K562 (cell line): ENCODE measurements around the gene STK11. TPM values are rescaled to one million over a fixed set of nuclear protein-coding genes. Genes with fewer than 3 reads are reported as not detected.

ENCODE experiments used
- CBX1 ChIP-seq: sonication (generic); IDR thresholded peaks from 2 replicates; pipeline ENCODE4 v1.6.1; 2016; ENCODE audit warnings: antibody characterized with exemption, low read depth, mild to moderate bottlenecking
- CBX5 ChIP-seq: IDR thresholded peaks from 2 replicates; pipeline ENCODE4 v1.6.1; 2014; ENCODE audit warnings: low read depth, borderline replicate concordance
- CHD1 ChIP-seq: fragments of 200-600 bp; sonication (generic); IDR thresholded peaks from one replicate; pipeline ENCODE4 v1.6.1; 2012; ENCODE audit warnings: mild to moderate bottlenecking, moderate library complexity, low read length, inconsistent platforms
- HDAC6 ChIP-seq: IDR thresholded peaks from 2 replicates; pipeline ENCODE4 v1.6.1; 2012; ENCODE audit warnings: low read depth, mild to moderate bottlenecking, control low read depth, inconsistent platforms, low read length, moderate library complexity
- HINFP ChIP-seq: fragments of 450-650 bp; conservative IDR thresholded peaks from 2 replicates; pipeline ENCODE4 v1.6.1; 2016; ENCODE audit warnings: missing genetic modification characterization, low read depth, mild to moderate bottlenecking, control low read depth, missing compliant biosample characterization
- HSF4 ChIP-seq: fragments of 250-450 bp; sonication (Bioruptor Pico); IDR thresholded peaks from 2 replicates; pipeline ENCODE4 v2.1.2; 2022; ENCODE audit warnings: mild to moderate bottlenecking, moderate library complexity, borderline replicate concordance
- IRF2 ChIP-seq: sonication (generic); formaldehyde crosslinking; IDR thresholded peaks from 2 replicates; pipeline ENCODE4 v1.8.1; 2022; ENCODE audit warnings: mild to moderate bottlenecking, missing genetic modification reagents
- MCM2 ChIP-seq: fragments of 450-650 bp; IDR thresholded peaks from 2 replicates; pipeline ENCODE4 v1.6.1; 2017; ENCODE audit warnings: low read depth, mild to moderate bottlenecking
- POLR2A ChIP-seq: fragments of 450-650 bp; conservative IDR thresholded peaks from 2 replicates; pipeline ENCODE4 v1.6.1; 2016
- PURB ChIP-seq: sonication (generic); formaldehyde crosslinking; IDR thresholded peaks from 2 replicates; pipeline ENCODE4 v1.9.0; 2021; ENCODE audit warnings: low read depth, mild to moderate bottlenecking, missing genetic modification reagents
- SMAD2 ChIP-seq: fragments of 150-350 bp; IDR thresholded peaks from 2 replicates; pipeline ENCODE4 v1.6.1; 2014; ENCODE audit warnings: low read depth, mild to moderate bottlenecking, low read length
- SRSF9 ChIP-seq: fragments of 200-400 bp; formaldehyde crosslinking; IDR thresholded peaks from 2 replicates; pipeline ENCODE4 v1.6.1; 2017; ENCODE audit warnings: low read depth, low read length, borderline replicate concordance
- TAF15 ChIP-seq: fragments of 200-400 bp; formaldehyde crosslinking; IDR thresholded peaks from 2 replicates; pipeline ENCODE4 v1.6.1; 2017; ENCODE audit warnings: mild to moderate bottlenecking, low read depth, low read length, moderate library complexity
- THRAP3 ChIP-seq: fragments of 450-650 bp; IDR thresholded peaks from 2 replicates; pipeline ENCODE4 v1.6.1; 2016; ENCODE audit warnings: mild to moderate bottlenecking, inconsistent platforms, borderline replicate concordance
- ZFP36 ChIP-seq: fragments of 150-350 bp; IDR thresholded peaks from 2 replicates; pipeline ENCODE4 v1.6.1; 2018; ENCODE audit warnings: low read length, low read depth; ENCODE audit not compliant: partially characterized antibody
- ZNF124 ChIP-seq: sonication (generic); formaldehyde crosslinking; IDR thresholded peaks from 2 replicates; pipeline ENCODE4 v1.8.1; 2022; ENCODE audit warnings: missing genetic modification reagents
- ZNF232 ChIP-seq: sonication (generic); formaldehyde crosslinking; IDR thresholded peaks from 2 replicates; pipeline ENCODE4 v1.8.0; 2022; ENCODE audit warnings: mild to moderate bottlenecking, missing genetic modification reagents
- ZNF239 ChIP-seq: fragments of 250-450 bp; sonication (Bioruptor Pico); IDR thresholded peaks from 2 replicates; pipeline ENCODE4 v1.4.0; 2020; ENCODE audit warnings: mild to moderate bottlenecking
- ZNF408 ChIP-seq: fragments of 250-450 bp; sonication (Bioruptor Pico); IDR thresholded peaks from 2 replicates; pipeline ENCODE4 v1.4.0; 2020; ENCODE audit warnings: low read depth, mild to moderate bottlenecking, moderate library complexity
- polyA plus RNA-seq, 8 experiments: library from polyadenylated mRNA; depleted of rRNA in 4 of 8; stranded (reverse) in 5 of 8; unstranded in 3 of 8; fragments of >200 nt; fragmentation: Nextera tagmentation in 2 of 8; fragmentation: Illumina TruSeq in 1 of 8; extraction: Ambion mirVana in 2 of 8; extraction: Trizol in 1 of 8; gene quantifications; 2 replicates each; pipeline versions ENCODE4 v1.2.1 to v1.2.3, GENCODE V29; 2011 to 2014; ENCODE audit warnings: inconsistent platforms in 1 of 8, missing spikeins in 1 of 8
- total RNA-seq, 7 experiments: library from RNA; depleted of rRNA in 6 of 7; stranded (reverse); fragments of >200 nt in 6 of 7; fragmentation: Illumina TruSeq in 2 of 7; extraction: Trizol in 2 of 7; gene quantifications; 2 replicates each; pipeline versions ENCODE4 v1.2.1 to v1.2.3, GENCODE V29; 2011 to 2021; ENCODE audit warnings: low replicate concordance in 1 of 7
- TF ChIP-seq, protein P1 (sequence below): sonication (generic); formaldehyde crosslinking; IDR thresholded peaks from 2 replicates; pipeline ENCODE4 v1.8.0; 2022; ENCODE audit warnings: missing genetic modification reagents, mild to moderate bottlenecking, borderline replicate concordance
- TF ChIP-seq, protein P2 (sequence below): fragments of 450-650 bp; IDR thresholded peaks from 2 replicates; pipeline ENCODE4 v1.7.1; 2018; ENCODE audit warnings: mild to moderate bottlenecking, low read depth; ENCODE audit not compliant: partially characterized antibody
- TF ChIP-seq, protein P3 (sequence below): sonication (generic); formaldehyde crosslinking; IDR thresholded peaks from 2 replicates; pipeline ENCODE4 v1.8.0; 2022; ENCODE audit warnings: mild to moderate bottlenecking, low read depth, missing genetic modification reagents

STK11 gene
- total and polyA plus RNA-seq, 9 of the 15 experiments (the other 6 are each of a cell fraction or from before 2014, with no cell fraction given) = 0.15 to 96.5 (median 31.7) TPM

DNA sequence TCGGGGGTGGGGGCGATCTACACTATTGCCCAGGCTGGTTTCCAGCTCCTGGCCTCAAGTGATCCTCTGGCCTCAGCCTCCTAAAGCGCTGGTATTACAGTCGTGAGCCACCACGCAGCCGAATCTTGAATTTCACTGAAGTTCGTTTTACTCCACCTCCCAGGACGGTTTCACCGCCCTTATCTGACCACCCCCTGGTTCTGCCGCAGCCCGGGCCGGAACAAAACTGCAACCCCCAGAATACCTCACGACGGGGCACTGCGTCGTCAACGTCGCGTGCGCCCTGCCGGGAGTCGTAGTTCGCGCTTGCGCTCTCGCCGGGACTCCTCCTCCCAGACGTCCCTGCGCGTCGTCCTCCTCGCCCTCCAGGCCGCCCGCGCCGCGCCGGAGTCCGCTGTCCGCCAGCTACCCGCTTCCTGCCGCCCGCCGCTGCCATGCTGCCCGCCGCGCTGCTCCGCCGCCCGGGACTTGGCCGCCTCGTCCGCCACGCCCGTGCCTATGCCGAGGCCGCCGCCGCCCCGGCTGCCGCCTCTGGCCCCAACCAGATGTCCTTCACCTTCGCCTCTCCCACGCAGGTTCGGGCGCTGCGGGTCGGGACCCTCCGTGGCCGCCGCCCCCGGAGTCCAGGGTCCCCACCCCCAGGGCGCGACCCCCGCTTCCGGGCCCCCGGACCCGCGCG, 36.0 kb downstream of the STK11 start, which contains the start of gene ATP5F1D (continued):
- TF ChIP-seq HINFP (tag) (no peak), CBX1 (no peak), SMAD2 (no peak), CHD1 (no peak), TAF15 (no peak), ZNF408 (CRISPR knock-in tag) (no peak), MCM2 (no peak), IRF2 (CRISPR knock-in tag) (no peak), CBX5 (no peak), ZNF239 (CRISPR knock-in tag) (no peak), ZFP36 (peak; percentile 61), HSF4 (CRISPR knock-in tag) (no peak), PURB (CRISPR knock-in tag) (no peak), HDAC6 (no peak), ZNF124 (no peak), POLR2A (no peak; the same call in 1 of the 2 replicates), ZNF232 (no peak), SRSF9 (no peak), THRAP3 (no peak)
- TF ChIP-seq, protein P1, sequence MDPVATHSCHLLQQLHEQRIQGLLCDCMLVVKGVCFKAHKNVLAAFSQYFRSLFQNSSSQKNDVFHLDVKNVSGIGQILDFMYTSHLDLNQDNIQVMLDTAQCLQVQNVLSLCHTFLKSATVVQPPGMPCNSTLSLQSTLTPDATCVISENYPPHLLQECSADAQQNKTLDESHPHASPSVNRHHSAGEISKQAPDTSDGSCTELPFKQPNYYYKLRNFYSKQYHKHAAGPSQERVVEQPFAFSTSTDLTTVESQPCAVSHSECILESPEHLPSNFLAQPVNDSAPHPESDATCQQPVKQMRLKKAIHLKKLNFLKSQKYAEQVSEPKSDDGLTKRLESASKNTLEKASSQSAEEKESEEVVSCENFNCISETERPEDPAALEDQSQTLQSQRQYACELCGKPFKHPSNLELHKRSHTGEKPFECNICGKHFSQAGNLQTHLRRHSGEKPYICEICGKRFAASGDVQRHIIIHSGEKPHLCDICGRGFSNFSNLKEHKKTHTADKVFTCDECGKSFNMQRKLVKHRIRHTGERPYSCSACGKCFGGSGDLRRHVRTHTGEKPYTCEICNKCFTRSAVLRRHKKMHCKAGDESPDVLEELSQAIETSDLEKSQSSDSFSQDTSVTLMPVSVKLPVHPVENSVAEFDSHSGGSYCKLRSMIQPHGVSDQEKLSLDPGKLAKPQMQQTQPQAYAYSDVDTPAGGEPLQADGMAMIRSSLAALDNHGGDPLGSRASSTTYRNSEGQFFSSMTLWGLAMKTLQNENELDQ (CRISPR knock-in tag) = no peak
- TF ChIP-seq, protein P2, sequence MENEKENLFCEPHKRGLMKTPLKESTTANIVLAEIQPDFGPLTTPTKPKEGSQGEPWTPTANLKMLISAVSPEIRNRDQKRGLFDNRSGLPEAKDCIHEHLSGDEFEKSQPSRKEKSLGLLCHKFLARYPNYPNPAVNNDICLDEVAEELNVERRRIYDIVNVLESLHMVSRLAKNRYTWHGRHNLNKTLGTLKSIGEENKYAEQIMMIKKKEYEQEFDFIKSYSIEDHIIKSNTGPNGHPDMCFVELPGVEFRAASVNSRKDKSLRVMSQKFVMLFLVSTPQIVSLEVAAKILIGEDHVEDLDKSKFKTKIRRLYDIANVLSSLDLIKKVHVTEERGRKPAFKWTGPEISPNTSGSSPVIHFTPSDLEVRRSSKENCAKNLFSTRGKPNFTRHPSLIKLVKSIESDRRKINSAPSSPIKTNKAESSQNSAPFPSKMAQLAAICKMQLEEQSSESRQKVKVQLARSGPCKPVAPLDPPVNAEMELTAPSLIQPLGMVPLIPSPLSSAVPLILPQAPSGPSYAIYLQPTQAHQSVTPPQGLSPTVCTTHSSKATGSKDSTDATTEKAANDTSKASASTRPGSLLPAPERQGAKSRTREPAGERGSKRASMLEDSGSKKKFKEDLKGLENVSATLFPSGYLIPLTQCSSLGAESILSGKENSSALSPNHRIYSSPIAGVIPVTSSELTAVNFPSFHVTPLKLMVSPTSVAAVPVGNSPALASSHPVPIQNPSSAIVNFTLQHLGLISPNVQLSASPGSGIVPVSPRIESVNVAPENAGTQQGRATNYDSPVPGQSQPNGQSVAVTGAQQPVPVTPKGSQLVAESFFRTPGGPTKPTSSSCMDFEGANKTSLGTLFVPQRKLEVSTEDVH = no peak
- TF ChIP-seq, protein P3, sequence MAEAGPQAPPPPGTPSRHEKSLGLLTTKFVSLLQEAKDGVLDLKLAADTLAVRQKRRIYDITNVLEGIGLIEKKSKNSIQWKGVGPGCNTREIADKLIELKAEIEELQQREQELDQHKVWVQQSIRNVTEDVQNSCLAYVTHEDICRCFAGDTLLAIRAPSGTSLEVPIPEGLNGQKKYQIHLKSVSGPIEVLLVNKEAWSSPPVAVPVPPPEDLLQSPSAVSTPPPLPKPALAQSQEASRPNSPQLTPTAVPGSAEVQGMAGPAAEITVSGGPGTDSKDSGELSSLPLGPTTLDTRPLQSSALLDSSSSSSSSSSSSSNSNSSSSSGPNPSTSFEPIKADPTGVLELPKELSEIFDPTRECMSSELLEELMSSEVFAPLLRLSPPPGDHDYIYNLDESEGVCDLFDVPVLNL (CRISPR knock-in tag) = no peak
